GM21528 (cell line): ENCODE data around the gene CRYZ.
"Not testable (repeated sequence)": the region's sequence is repeated elsewhere in the genome, so short reads cannot be mapped to it uniquely, and the experiment has no call there.

Experiments used
- ATAC-seq: cut with Tn5 transposase; IDR thresholded peaks from one replicate; pipeline ENCODE4 v1.9.1; 2021; ENCODE audit warnings: mild to moderate bottlenecking, moderate library complexity; ENCODE audit not compliant: unreplicated experiment, low FRiP score

CRYZ gene

GRCh38 chr1:74683656-74684055 lies 49.2 kb downstream of the CRYZ start:
- no peak for ATAC-seq

- no peak for ATAC-seq
These were observed 51.0 kb downstream of the CRYZ start for GRCh38 chr1:74681851-74682250.

- peak; percentile 84 for ATAC-seq
These were observed 51.4 kb downstream of the CRYZ start for GRCh38 chr1:74681449-74681848.

- peak; percentile 43 for ATAC-seq
These were observed 51.8 kb downstream of the CRYZ start for GRCh38 chr1:74681001-74681400.

GRCh38 chr1:74679811-74680210 lies 53.0 kb downstream of the CRYZ start:
- ATAC-seq: no peak

- ATAC-seq: no peak
These were observed 54.9 kb downstream of the CRYZ start for GRCh38 chr1:74677926-74678325.

- no peak for ATAC-seq
These were observed 58.4 kb downstream of the CRYZ start for GRCh38 chr1:74674278-74675048.

GRCh38 chr1:74673351-74674111 lies 59.3 kb downstream of the CRYZ start, which contains the start of gene ERICH3:
TSS of gene ERICH3 (minus strand) at chr1:74673792. CDS start at chr1:74673519, 273 bp downstream.
- ATAC-seq: no peak

GRCh38 chr1:74670866-74671265 lies 62.0 kb downstream of the CRYZ start:
- ATAC-seq: not testable (repeated sequence)
